LNCaP clone FGC (cell line): ENCODE measurements around the gene ALX3.

ENCODE experiments used
- DNase-seq: peaks from one replicate; pipeline ENCODE4 v3.0.0-alpha.2; 2011; ENCODE audit warnings: low read depth
- H3K4me3 ChIP-seq: 2 replicates; pipeline ENCODE4 v1.5.1; 2011; ENCODE audit warnings: mild to moderate bottlenecking, low read depth, low read length, control low read depth
- CTCF ChIP-seq: IDR thresholded peaks from 2 replicates; pipeline ENCODE4 v1.5.1; 2012; ENCODE audit warnings: mild to moderate bottlenecking; ENCODE audit not compliant: control insufficient read depth, insufficient read depth; ENCODE audit errors: extremely low read depth

The ALX3 gene

DNA sequence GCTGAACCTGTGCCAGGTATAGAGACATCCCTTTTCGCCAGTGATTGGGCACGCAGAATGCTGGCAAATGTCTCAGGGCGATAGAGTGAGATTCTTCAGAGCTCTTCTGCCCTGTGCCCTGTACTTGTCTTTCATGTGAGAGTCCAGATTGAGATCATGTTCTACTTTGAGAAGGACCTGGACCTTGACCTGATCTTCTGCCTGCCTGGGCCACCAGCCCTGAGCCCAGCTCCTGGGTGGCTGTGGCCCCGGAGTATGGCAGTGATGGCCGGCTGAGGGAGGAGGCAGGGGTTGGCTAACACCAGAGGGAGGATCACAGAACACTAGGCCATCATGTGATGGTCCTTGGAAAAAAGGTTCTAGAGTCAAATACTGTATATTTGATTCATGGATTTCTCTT is 22.2 kb downstream of the ALX3 start:
- TF ChIP-seq CTCF = no peak
- H3K4me3 ChIP-seq = no peak overlapping the region
- DNase-seq = no peak

GRCh38 chr1:110047463-110047862 is 23.0 kb downstream of the ALX3 start:
- no peak for DNase-seq
- TF ChIP-seq CTCF = peak; percentile 45
- no peak overlapping the region for H3K4me3 ChIP-seq

DNA sequence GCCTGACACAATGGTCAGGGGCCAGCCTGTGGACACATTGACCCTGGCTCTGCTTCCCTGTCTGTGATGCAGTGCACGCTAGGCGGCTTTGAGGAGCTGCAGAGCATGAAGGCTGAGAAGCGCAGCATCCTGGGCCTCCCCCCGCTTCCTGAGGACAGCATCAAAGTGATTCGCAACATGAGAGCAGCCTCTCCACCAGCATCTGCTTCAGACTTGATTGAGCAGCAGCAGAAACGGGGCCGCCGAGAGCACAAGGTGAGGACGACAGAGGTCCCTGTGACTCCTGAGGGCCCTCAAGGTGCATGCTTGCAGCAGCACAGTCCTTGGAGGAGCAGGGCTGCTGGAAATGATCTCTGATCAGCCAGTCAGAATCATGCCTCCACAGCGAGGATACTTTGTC is 27.5 kb downstream of the ALX3 start:
- no peak overlapping the region for H3K4me3 ChIP-seq
- DNase-seq = no peak
- no peak for TF ChIP-seq CTCF

GRCh38 chr1:110040548-110040947 is 29.9 kb downstream of the ALX3 start:
- no peak for TF ChIP-seq CTCF
- no peak overlapping the region for H3K4me3 ChIP-seq
- DNase-seq = no peak

GRCh38 chr1:110039641-110040040 is 30.8 kb downstream of the ALX3 start:
- TF ChIP-seq CTCF = no peak
- H3K4me3 ChIP-seq = no peak overlapping the region
- no peak for DNase-seq

GRCh38 chr1:110038271-110038670 is 32.2 kb downstream of the ALX3 start:
- no peak for DNase-seq
- H3K4me3 ChIP-seq = no peak overlapping the region
- TF ChIP-seq CTCF = no peak

DNA sequence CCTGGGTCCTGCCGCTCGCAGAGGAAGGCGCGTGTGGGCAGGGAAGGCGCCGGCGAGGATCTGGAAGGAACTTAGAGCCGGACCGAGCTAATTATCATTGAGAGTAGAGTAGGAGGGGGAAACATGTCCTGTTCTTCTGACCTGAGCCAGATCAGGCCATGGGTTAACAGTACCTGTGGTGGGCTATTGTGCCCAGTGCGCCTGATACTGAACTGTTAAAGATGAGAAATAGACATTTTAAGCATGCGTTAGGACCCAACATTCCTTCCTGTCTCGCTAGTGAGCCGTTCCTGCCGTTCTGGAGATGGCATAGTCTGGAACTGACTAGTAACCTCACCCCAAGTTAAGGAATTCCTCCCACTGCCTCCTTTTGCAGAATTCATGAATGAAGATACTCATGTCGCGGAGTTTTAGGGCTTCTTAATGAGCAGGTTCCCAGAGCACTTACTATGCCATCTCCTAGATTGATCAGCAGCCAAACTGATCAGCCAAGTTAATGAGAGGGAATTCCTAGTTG is 35.2 kb downstream of the ALX3 start:
- DNase-seq = no peak
- peak overlapping the region; percentile 91 for H3K4me3 ChIP-seq
- TF ChIP-seq CTCF = no peak
